Sigmoid colon (tissue), 4 donors: ENCODE measurements around the gene PYGM.

Experiments
- CTCF ChIP-seq, 4 experiments: fragments of 450-650 bp in 3 of 4; fragments of 200-600 bp in 1 of 4; IDR thresholded peaks; one replicate each; pipeline ENCODE4 v1.5.1; 2016 to 2019; ENCODE audit warnings: antibody characterized with exemption in 4 of 4, mild to moderate bottlenecking in 3 of 4, moderate library complexity in 2 of 4
- EP300 ChIP-seq, 4 donors: sonication (generic); formaldehyde crosslinking; IDR thresholded peaks; one replicate each; pipeline ENCODE4 v1.6.1; 2017; ENCODE audit warnings: antibody characterized with exemption in 4 of 4
- POLR2A ChIP-seq, 2 donors: fragments of 450-650 bp; IDR thresholded peaks; one replicate each; pipeline ENCODE4 v1.6.1; 2016; ENCODE audit warnings: antibody characterized with exemption in 2 of 2, mild to moderate bottlenecking in 2 of 2, moderate library complexity in 2 of 2

- TF ChIP-seq CTCF (IDR thresholded peaks at IDR 0.05) (no peak), POLR2A (IDR thresholded peaks at IDR 0.05) (no peak), EP300 (IDR thresholded peaks at IDR 0.05) (no peak)
Measured at GRCh38 chr11:64799256-64799622, 39.5 kb upstream of the PYGM start.
